Neural progenitor cell (in vitro differentiated cells): ENCODE data around the gene ACER2. TPM values are rescaled to one million over a fixed set of nuclear protein-coding genes. Genes with fewer than 3 reads are reported as not detected.

Experiments used
- DNase-seq: peaks from one replicate; pipeline ENCODE4 v3.0.0-alpha.2; 2016; ENCODE audit warnings: low spot score
- H2AFZ ChIP-seq: fragments of 200-600 bp; sonication (generic); replicated peaks from 2 replicates; pipeline ENCODE4 v1.6.1; 2016; ENCODE audit warnings: antibody characterized with exemption
- H3F3A ChIP-seq: fragments of 200-600 bp; sonication (generic); 2 replicates; pipeline ENCODE4 v1.6.1; 2016; ENCODE audit warnings: antibody characterized with exemption, low read depth
- H3K27ac ChIP-seq: fragments of 200-600 bp; sonication (generic); 2 replicates; pipeline ENCODE4 v1.5.1; 2016; ENCODE audit warnings: mild to moderate bottlenecking
- H3K27me3 ChIP-seq: fragments of 200-600 bp; sonication (generic); 2 replicates; pipeline ENCODE4 v1.6.1; 2016; ENCODE audit warnings: mild to moderate bottlenecking, moderate library complexity
- H3K36me3 ChIP-seq: fragments of 200-600 bp; sonication (generic); 2 replicates; pipeline ENCODE4 v1.5.1; 2016
- H3K4me1 ChIP-seq: fragments of 200-600 bp; sonication (generic); 2 replicates; pipeline ENCODE4 v1.6.1; 2016; ENCODE audit warnings: mixed run types
- H3K4me2 ChIP-seq: fragments of 200-600 bp; sonication (generic); 2 replicates; pipeline ENCODE4 v1.6.1; 2016
- H3K4me3 ChIP-seq: fragments of 200-600 bp; sonication (generic); 2 replicates; pipeline ENCODE4 v1.5.1; 2016
- H3K79me2 ChIP-seq: fragments of 200-600 bp; sonication (generic); 2 replicates; pipeline ENCODE4 v1.6.1; 2016; ENCODE audit warnings: low read depth
- H3K9ac ChIP-seq: fragments of 200-600 bp; sonication (generic); 2 replicates; pipeline ENCODE4 v1.6.1; 2016
- H3K9me3 ChIP-seq: fragments of 200-600 bp; sonication (generic); 2 replicates; pipeline ENCODE4 v1.5.1; 2016; ENCODE audit warnings: low read depth
- H4K20me1 ChIP-seq: fragments of 200-600 bp; sonication (generic); 2 replicates; pipeline ENCODE4 v1.6.1; 2016; ENCODE audit warnings: low read depth
- H3K27ac Mint-ChIP-seq: 3 replicates; pipeline ENCODE4 v1.8.0; 2021; ENCODE audit warnings: mixed read lengths
- H3K27me3 Mint-ChIP-seq: 2 replicates; pipeline ENCODE4 v1.8.0; 2022; ENCODE audit warnings: low read depth, mild to moderate bottlenecking, inconsistent platforms, moderate library complexity, mixed read lengths; ENCODE audit not compliant: insufficient read depth
- H3K36me3 Mint-ChIP-seq: 3 replicates; pipeline ENCODE4 v1.8.0; 2021; ENCODE audit warnings: mixed read lengths
- H3K4me1 Mint-ChIP-seq: 3 replicates; pipeline ENCODE4 v1.8.0; 2021; ENCODE audit warnings: mixed read lengths
- H3K4me3 Mint-ChIP-seq: 3 replicates; pipeline ENCODE4 v1.8.0; 2021; ENCODE audit warnings: mild to moderate bottlenecking, moderate library complexity, mixed read lengths
- H3K9me3 Mint-ChIP-seq: 3 replicates; pipeline ENCODE4 v1.8.0; 2020; ENCODE audit warnings: mixed read lengths
- EZH2 ChIP-seq: fragments of 200-600 bp; sonication (generic); IDR thresholded peaks from 2 replicates; pipeline ENCODE4 v1.6.1; 2017; ENCODE audit warnings: antibody characterized with exemption, mild to moderate bottlenecking, moderate library complexity
- EZH2phosphoT487 ChIP-seq: fragments of 200-600 bp; sonication (generic); IDR thresholded peaks from 2 replicates; pipeline ENCODE4 v1.6.1; 2017; ENCODE audit warnings: antibody characterized with exemption
- total RNA-seq: library from RNA; depleted of rRNA; stranded (reverse); fragments of >200 nt; gene quantifications from 2 replicates; pipeline ENCODE4 v1.2.3, GENCODE V29; 2015; ENCODE audit warnings: low replicate concordance
- TF ChIP-seq, protein P1 (sequence below): fragments of 200-600 bp; sonication (generic); IDR thresholded peaks from 2 replicates; pipeline ENCODE4 v1.5.1; 2017; ENCODE audit warnings: antibody characterized with exemption, mild to moderate bottlenecking

Gene ACER2
- total RNA-seq, 1 donor from 2014 or later, result 5.6 TPM

GRCh38 chr9:19469271-19469670, 60.5 kb downstream of the ACER2 start:
- Histone ChIP-seq H3K79me2 (no peaks in the 10 kb centered on the region), H3K27me3 (no peaks in the 10 kb centered on the region), H3K36me3 (no peaks in the 10 kb centered on the region), H3K4me1 (no peaks in the 10 kb centered on the region), H4K20me1 (no peaks in the 10 kb centered on the region), H3K4me2 (no peak overlapping the region), H2AFZ (no peak overlapping the region), H3K9me3 (no peaks in the 10 kb centered on the region), H3K27ac (no peak overlapping the region), H3K9ac (no peak overlapping the region), H3K4me3 (no peak overlapping the region), H3F3A (peaks cover 4% of the 10 kb centered on the region)
- Mint-ChIP-seq H3K36me3 (no peaks in the 10 kb centered on the region), H3K4me1 (peaks cover 10% of the 10 kb centered on the region), H3K4me3 (no peak overlapping the region), H3K9me3 (peaks cover 3% of the 10 kb centered on the region), H3K27ac (no peak overlapping the region), H3K27me3 (peaks cover 6% of the 10 kb centered on the region)
- TF ChIP-seq, protein P1, sequence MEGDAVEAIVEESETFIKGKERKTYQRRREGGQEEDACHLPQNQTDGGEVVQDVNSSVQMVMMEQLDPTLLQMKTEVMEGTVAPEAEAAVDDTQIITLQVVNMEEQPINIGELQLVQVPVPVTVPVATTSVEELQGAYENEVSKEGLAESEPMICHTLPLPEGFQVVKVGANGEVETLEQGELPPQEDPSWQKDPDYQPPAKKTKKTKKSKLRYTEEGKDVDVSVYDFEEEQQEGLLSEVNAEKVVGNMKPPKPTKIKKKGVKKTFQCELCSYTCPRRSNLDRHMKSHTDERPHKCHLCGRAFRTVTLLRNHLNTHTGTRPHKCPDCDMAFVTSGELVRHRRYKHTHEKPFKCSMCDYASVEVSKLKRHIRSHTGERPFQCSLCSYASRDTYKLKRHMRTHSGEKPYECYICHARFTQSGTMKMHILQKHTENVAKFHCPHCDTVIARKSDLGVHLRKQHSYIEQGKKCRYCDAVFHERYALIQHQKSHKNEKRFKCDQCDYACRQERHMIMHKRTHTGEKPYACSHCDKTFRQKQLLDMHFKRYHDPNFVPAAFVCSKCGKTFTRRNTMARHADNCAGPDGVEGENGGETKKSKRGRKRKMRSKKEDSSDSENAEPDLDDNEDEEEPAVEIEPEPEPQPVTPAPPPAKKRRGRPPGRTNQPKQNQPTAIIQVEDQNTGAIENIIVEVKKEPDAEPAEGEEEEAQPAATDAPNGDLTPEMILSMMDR, result no peak
- TF ChIP-seq EZH2phosphoT487, result no peak
- TF ChIP-seq EZH2, result no peak
- DNase-seq, result no peak

- Histone ChIP-seq H2AFZ (no peak overlapping the region), H3K9ac (no peak overlapping the region), H3F3A (peaks cover 4% of the 10 kb centered on the region), H3K9me3 (no peaks in the 10 kb centered on the region), H3K4me3 (no peak overlapping the region), H3K36me3 (no peaks in the 10 kb centered on the region), H3K79me2 (no peaks in the 10 kb centered on the region), H3K4me1 (no peaks in the 10 kb centered on the region), H3K27ac (no peak overlapping the region), H3K4me2 (no peak overlapping the region), H4K20me1 (no peaks in the 10 kb centered on the region), H3K27me3 (no peaks in the 10 kb centered on the region)
- DNase-seq, result no peak
- H3K27ac Mint-ChIP-seq, result no peak overlapping the region
- H3K27me3 Mint-ChIP-seq, result peaks cover 4% of the 10 kb centered on the region
- H3K9me3 Mint-ChIP-seq, result no peaks in the 10 kb centered on the region
- H3K36me3 Mint-ChIP-seq, result no peaks in the 10 kb centered on the region
- no peak overlapping the region for H3K4me3 Mint-ChIP-seq
- peaks cover 4% of the 10 kb centered on the region for H3K4me1 Mint-ChIP-seq
- TF ChIP-seq EZH2phosphoT487 (no peak), EZH2 (no peak)
- TF ChIP-seq, protein P1, result no peak
Measured at GRCh38 chr9:19470567-19470966, 61.8 kb downstream of the ACER2 start.

- H3K27ac ChIP-seq, result no peak overlapping the region
- H2AFZ ChIP-seq, result no peak overlapping the region
Measured at GRCh38 chr9:19470981-19471650, 62.3 kb downstream of the ACER2 start.

More at GRCh38 chr9:19470981-19471650, 62.3 kb downstream of the ACER2 start:
- Histone ChIP-seq H3K4me1 (no peaks in the 10 kb centered on the region), H4K20me1 (no peaks in the 10 kb centered on the region), H3K9ac (no peak overlapping the region), H3K4me3 (no peak overlapping the region), H3K9me3 (no peaks in the 10 kb centered on the region), H3K79me2 (no peaks in the 10 kb centered on the region), H3K27me3 (no peaks in the 10 kb centered on the region), H3F3A (peaks cover 4% of the 10 kb centered on the region), H3K4me2 (no peak overlapping the region), H3K36me3 (no peaks in the 10 kb centered on the region)
- peaks cover 4% of the 10 kb centered on the region for H3K4me1 Mint-ChIP-seq
- H3K36me3 Mint-ChIP-seq, result no peaks in the 10 kb centered on the region
- TF ChIP-seq EZH2phosphoT487, result no peak
- TF ChIP-seq, protein P1, result no peak
- no peak for TF ChIP-seq EZH2
- no peaks in the 10 kb centered on the region for H3K9me3 Mint-ChIP-seq
- DNase-seq, result no peak
- H3K27me3 Mint-ChIP-seq, result peaks cover 4% of the 10 kb centered on the region
- no peak overlapping the region for H3K4me3 Mint-ChIP-seq
- no peak overlapping the region for H3K27ac Mint-ChIP-seq
